HK-2 (cell line): ENCODE data around the gene LRIF1.
"Not testable (repeated sequence)": the region's sequence is repeated elsewhere in the genome, so short reads cannot be mapped to it uniquely, and the experiment has no call there.

ENCODE experiments used
- DNase-seq: peaks from one replicate; pipeline ENCODE4 v3.0.0-alpha.2; 2018; ENCODE audit not compliant: unreplicated experiment

LRIF1 gene, protein sequence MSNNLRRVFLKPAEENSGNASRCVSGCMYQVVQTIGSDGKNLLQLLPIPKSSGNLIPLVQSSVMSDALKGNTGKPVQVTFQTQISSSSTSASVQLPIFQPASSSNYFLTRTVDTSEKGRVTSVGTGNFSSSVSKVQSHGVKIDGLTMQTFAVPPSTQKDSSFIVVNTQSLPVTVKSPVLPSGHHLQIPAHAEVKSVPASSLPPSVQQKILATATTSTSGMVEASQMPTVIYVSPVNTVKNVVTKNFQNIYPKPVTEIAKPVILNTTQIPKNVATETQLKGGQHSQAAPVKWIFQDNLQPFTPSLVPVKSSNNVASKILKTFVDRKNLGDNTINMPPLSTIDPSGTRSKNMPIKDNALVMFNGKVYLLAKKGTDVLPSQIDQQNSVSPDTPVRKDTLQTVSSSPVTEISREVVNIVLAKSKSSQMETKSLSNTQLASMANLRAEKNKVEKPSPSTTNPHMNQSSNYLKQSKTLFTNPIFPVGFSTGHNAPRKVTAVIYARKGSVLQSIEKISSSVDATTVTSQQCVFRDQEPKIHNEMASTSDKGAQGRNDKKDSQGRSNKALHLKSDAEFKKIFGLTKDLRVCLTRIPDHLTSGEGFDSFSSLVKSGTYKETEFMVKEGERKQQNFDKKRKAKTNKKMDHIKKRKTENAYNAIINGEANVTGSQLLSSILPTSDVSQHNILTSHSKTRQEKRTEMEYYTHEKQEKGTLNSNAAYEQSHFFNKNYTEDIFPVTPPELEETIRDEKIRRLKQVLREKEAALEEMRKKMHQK

DNA sequence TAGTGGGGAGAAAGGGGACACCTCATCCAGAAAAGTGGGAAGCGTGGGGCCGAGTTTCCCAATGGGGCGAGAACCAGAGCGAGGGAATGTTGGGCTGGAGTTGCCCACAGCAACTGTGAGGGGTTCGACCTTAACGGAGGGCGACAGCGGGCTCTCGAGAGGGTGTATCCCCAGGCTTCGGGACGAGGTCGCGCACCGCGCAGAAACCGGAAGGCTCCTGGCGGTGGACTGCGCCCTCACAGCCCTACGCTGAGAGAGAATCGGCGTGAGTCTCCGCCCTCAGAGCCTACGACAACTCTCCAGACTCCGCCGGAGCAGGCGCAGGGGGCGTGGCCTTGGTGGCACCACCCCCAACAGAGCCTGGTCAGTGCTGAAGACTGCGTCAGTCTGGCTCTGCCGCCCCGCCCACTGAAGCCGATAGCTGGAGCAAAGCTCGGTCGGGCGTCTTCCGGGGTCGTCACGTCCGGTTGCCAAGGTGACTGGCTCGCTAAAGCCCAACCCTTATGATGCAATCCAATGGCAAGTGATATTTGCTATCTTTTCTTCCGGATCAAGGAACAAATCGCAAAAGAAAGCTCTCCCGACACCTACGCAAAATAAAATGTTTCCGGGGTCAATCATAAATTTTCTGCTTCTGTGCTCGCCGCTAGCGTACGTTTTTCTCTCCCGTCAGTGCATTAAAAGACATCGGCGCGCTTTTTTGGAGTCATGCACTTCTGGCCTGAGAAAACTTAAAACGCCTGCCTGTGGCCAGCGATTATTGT, at the start of gene LRIF1:
Gene LRIF1 (minus strand): TSS at position 232 of the 764 bp plus-strand sequence. CDS start 234 bp downstream, outside the sequence.
- DNase-seq, result peak; percentile 99

DNA sequence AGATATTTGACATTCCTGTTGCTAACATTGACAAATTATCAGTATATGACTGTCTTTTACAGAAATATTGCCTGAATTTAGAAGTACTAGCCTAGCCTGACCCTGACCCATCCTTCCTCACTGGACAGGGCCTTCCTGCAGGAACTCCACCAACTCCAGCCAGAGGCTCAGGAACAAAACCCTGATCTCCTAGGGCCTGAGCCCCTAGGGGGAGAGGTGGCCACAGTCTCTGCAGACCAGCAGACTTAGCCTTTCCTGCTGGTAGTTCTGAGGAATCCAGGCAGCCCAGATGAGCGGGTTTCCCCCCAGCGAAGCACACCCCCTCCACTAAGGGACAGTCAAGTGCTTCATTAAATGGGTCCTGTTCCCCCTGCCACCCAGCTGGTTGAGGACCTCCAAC, 44.3 kb upstream of the LRIF1 start:
- no peak for DNase-seq

DNA sequence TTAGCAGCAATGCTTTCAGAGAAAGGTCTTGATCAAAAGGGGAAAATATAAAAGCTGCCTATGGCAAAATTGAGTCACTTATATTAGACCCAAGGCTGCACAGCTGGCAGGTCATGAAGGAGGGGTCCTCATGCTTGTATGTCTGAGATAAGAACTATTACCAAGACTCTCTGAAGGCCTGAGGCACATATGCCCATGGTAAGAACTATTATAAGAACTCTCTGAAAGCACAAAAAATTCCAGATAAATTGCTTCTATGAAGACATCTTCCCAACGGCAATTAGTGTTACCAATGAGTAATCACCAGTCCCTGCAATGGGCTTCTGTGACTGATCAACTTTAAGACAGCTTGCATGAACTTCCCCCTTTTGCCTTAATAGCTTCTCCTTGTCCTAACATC, 42.8 kb upstream of the LRIF1 start:
- no peak for DNase-seq

DNA sequence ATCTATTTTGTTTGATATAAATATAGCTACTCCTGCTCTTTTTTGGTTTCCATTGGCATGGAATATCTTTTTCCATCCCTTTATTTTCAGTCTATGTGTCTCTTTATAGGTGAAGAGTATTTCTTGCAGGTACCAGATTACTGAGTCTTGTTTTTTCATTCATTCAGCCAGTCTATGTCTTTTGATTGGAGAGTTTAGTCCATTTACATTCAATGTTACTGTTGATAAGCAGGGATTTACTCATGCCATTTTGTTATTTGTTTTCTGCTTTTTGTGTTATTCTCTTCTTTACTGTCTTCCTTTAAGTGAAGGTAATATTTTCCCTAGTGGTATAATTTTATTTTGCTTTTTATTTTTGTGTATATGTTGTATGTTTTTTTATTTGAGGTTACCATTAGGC, 35.9 kb upstream of the LRIF1 start:
- DNase-seq, result not testable (repeated sequence)

DNA sequence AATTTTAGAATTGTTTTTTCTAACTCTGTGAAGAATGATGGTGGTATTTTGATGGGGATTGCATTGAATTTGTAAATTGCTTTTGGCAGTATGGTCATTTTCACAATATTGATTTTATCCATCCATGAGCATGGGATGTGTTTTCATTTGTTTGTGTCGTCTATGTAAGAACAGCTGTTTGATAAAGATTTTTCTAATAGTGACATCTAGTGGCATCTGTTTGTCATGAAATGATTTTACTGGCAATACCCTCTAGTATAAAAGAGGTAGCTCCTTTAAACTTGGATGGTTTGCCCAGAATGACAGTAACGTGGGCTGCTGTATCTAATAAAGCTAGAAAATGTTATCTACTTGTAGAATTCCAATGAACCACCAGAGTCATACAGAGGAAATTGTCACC, 28.6 kb upstream of the LRIF1 start:
- DNase-seq, result not testable (repeated sequence)

DNA sequence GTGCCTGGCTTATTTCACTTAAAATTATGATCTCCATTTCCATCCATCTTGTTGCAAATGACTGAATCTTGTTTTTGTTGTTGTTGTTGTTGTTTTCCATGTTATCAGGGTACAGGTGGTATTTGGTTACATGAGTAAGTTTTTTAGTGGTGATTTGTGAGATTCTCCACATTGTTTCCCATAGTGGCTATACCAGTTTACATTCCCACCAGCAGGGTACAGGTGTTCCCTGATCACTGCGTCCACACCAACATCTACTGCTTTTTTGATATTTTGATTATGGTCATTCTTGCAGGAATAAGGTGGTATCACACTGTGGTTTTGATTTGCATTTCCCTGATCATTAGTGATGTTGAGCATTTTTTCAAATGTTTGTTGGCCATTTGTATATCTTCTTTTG, 27.6 kb upstream of the LRIF1 start:
- DNase-seq, result not testable (repeated sequence)

DNA sequence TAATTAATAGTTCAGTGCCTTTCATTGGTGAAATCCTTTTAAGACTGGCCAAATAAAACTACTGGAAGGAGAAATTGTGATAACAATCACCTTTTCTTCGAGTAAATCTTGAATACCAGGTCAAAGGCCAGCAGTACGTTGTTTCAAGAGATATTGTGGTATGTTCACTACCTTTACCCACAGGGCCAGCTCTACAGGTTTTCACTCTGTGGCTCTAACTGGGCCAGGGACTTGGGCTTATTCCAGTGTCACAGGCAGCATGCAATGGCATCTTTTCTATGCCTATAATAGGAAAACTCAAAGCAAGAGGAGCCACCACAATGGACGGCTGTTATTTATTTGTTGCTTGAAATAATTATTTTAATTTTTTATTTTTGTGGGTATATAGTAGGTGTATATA, 26.8 kb upstream of the LRIF1 start:
- no peak for DNase-seq

DNA sequence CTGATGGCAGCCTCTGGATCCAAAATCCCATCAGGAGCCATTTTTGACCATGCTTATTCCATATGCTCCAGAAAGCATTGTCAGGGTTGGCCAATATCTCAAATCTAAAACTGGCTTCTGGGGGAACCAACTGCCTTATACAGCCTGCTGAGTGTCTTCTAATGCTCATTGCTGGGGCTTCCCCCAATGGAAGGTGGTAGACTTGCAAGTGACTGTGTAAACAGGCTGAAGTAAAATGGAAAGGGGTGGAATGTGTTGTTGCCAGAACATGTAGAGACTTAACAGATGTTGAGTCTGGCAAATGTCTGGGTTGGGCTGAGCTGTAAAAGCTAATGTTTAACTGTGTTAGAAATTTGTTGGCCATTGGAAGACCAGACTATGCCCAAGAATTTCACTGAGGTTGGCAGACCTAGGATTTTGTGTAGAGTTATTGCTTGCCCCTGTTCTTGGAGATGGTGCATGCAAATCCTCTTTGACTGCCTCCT, 22.7 kb upstream of the LRIF1 start:
- DNase-seq, result no peak

DNA sequence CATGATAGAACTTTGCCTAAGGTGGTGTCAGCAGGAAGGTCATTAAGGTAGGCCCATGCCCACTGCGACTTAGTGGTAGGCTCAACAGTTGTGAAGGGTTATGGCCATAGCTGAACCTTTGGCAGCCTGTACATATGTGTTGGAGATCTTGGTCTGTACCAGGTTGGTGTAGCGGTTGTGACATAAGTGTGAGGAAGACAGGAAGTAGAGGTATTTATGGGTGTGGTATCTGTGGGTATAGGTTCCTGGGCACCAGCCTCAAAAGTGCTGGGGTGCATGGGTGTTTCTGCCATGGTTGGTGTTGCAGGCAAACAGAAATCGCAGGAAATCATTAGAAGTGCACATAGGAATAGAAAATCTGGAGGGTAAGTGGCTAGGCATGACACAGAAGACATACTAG, 18.6 kb upstream of the LRIF1 start:
- no peak for DNase-seq

DNA sequence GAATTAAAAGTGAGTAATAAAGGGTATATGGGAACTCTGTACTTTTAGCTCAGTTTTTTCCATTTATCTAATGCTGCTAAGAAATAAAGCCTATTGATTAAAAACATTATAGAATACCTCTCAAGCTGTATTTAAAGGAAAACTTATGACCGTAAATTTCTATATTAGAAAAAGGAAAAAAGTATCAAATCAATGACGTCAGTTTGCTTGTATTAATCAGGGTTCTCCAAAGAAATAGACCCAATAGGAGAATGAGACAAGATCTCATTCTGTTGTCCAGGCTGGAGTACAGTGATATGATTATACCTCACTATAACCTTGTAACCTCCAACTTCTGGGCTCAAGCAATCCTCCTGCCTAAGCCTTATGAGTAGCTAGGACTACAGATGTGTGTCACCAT, 15.4 kb upstream of the LRIF1 start:
- no peak for DNase-seq

DNA sequence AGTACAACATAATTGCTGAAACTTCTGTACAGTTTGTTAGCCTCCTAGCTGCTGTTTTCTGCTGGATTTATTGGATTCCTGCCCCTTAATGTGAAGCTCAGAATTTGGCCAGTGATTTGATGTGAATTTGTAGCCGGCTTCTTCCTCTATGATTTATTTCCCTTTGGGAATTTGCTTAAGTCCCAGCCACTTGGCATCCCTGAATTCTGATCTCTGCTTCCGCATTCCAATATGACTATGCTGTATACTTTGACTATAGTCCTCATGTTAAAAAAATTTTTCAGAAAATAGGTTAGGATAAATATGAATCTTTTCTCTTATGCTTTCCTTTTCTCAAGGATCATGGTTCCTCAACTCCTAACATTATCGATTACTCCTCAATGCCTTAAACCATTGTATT, 12.4 kb upstream of the LRIF1 start:
- DNase-seq, result no peak

DNA sequence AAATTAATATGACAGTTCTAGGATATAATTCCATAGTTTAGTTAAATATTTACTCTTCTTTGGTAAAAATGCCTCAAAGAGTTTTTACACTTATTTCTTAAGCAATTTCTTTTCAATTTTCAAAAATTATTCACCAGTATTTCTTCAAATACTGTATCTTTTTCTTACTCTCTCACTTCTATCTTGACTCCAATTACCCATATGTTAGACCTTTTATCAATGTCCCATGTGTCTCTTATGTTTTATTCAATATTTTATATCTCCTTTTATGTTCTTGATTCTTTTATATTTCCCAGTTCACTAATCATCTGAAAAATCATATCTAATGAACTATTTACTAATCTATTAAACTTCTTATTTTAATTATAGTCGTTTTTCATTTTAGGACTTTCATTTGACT, 11.5 kb upstream of the LRIF1 start:
- no peak for DNase-seq

DNA sequence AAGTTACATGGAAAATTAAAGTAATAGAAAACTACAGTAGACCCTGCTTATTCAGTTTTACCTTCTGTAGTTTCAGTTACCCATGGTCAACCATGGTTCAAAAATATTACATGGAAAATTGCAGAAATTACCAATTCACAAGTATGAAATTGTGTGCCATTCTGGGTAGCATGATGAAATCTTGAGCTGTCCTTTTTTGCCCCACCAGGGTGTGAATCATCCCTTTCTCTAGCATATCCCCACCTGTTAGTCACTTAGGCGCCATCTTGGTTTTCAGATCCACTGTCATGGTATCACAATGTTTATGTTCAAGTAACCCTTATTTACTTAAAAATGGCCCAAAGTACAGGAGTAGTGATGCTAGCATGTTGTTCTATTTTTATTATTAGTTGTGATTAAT, 3.5 kb upstream of the LRIF1 start:
- DNase-seq, result no peak

DNA sequence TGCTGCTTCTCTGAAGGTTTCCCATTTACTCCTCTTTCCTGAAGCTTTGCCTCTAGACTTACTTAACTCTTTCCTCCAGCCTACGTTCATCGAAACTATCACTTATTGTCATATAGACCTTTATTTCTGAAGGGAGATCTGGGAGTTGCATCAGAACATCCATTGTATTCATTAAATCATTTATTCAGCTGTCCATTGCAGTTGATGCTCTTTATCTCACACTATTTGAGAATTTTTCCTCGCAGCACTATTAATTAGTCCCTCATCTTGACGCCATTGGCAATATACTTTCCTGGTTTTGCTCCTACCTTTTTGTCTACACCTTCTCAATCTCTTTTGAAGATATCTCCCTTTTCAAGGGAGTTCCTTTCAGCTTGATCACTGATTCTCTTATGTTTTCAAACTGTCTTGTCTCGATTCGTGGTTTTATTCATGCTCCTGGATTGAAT, 757 bp upstream of the LRIF1 start:
- no peak for DNase-seq

DNA sequence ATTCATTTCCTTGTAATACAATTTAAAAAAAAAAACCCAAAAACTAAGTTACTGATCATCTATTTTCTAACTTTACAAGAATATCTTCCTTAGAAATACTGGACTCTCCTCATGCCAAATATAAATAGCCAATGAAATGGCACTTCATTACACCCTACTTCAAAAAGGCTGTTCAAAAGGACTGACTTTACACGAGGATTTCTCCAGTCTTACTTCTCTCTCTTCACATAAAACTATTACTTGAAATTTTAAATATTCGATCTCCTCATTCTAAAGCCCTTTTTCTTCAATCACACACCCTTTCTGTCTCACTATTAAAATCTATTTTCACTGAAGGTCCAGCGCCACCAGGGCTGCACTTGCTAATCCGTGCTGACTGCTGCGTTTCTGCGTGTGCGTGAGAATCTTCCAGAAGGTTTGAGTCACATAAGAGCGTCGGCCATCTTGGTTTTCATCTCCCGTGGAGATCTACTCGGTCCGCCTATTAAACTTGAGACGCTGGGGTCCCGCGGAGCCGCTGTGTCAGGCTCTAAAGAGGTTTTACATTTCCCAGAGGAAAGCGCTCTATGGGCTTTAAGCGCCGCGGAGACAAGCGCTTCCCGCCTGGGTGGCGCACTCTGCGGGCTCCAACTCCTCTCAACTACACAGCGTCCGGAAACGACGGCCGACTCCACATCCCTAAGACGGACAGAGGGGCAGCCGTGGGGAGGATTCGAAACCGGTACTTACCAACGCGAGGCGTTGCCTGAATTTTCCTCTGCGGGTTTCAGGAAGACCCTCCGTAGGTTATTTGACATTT, 631 bp downstream of the LRIF1 start:
- DNase-seq, result peak; percentile 71

DNA sequence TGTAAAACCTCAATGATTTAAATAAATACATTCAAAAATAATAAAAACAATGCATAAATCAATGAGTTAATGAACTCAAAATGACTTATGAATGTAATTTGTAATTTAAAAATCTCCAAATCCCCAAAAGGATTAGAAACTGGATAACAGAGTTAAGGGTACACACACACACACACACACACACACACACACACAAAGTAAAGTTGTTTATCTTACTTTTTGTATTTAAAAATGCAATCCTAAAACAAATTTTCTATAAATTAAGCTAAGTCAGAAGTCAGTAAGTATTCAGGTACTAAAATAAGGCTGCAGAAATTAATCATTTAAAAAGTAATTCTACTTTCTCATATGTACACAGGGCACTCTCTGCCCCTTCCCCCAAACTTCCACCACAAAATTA, 1.8 kb downstream of the LRIF1 start:
- DNase-seq, result no peak

DNA sequence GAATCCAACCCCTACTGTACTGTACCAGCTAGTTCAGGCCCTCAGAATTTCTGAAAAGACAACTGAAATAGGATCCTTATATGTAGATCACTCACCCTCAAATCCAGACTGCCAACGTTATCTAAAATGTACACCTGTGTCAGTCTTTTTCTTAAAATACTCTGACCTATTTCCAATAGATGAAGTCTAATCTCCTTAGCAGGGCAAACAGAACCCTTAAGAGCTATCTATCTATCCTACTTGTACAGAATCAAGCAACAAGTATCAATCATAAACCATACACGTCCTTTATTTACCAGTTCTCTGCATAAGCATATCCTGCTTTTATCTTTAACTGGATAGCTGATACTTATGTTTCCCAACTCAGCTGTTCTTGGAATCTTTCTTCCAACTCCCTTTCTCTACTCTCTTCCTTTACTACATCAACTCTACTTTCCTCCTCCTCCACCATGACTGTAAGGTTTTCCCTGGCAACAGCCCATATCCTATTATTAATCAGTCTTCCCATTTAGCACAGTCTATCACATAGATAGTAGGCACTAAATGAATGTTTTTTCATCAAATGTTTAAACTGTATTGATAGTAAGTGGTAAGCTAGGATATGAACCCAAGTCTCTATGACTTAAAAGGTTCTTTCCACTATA, 2.8 kb downstream of the LRIF1 start:
- no peak for DNase-seq

DNA sequence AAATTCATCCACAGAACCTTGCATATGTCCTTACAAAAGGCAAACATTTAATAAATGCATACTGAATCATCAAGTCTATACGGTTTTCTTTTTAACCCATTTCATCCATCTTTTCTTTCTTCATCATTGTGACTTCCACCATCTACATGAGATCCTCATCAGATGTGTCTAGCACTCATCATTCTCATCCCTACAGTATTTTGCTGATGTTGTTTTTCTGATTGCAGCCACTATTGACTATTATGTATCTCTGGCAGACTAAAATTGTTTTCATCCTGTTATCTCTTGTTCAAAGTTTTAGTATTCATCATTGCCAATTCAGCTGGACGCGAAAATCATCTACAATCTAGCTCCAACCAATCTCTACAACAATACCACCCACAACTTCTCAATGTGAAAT, 5.9 kb downstream of the LRIF1 start:
- DNase-seq, result no peak

DNA sequence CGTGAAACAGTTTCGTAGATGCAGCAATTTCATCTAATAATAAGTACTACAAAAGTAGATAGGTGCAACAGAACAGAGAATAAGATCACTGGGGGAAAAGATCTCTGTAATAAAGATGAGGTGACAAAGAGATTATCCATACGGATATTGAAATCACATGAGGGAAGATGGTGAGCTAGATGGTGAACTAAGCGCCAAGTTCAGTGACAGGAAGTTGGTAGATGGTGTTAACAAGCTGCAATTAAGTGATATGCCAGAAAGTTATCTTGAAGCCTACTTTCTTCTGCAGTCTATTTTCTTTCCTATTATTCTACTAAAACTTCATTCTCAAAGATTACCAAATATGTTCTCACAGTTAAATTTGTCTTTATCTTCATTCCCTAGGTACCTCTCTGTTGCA, 7.1 kb downstream of the LRIF1 start:
- no peak for DNase-seq

DNA sequence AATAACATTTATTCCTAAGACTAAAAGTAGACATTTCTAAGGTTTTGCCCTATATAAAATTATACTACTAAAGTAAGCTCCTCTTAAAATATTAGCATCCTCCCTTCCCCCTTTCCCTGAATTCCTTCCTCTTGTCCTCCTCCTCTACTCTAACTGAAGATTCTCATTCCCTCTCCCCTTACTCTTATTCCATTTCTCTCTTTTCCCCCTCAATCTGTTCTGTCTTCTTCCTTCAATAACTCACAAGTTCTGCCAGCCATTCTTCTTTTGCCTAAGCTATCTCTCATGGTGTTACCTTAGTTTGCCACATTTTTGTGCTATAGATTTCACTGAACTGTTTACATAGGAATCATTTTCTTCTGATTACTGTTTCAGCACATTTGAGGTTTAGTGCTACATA, 10.7 kb downstream of the LRIF1 start:
- DNase-seq, result no peak

DNA sequence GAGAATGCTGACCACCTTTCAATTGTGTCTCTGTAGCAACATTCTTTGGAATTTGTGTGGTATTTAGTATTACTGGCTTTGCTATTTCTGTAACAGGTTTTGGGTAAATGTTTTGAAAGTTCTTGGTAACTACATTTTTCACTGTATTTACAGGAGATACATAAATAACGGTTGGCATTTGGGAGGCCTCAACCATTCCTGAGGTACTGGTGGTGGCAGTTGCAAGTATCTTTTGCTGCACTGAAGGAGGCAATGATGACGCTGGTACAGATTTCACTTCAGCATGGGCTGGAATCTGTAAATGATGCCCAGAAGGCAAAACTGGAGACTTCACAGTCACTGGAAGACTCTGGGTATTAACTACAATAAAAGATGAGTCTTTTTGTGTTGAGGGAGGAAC, 11.7 kb downstream of the LRIF1 start:
- no peak for DNase-seq
